ENCODE measurements around the gene ALKBH2. TPM values are rescaled to one million over a fixed set of nuclear protein-coding genes. Genes with fewer than 3 reads are reported as not detected.
A peak's percentile ranks its signal among the peaks of the same experiment; 100 is the strongest.
"Not testable (repeated sequence)": the region's sequence is repeated elsewhere in the genome, so short reads cannot be mapped to it uniquely, and the experiment has no call there.

Gene ALKBH2
- total RNA-seq, 2 donors from 2014 or later, result 3.9 to 8.5 TPM

DNA sequence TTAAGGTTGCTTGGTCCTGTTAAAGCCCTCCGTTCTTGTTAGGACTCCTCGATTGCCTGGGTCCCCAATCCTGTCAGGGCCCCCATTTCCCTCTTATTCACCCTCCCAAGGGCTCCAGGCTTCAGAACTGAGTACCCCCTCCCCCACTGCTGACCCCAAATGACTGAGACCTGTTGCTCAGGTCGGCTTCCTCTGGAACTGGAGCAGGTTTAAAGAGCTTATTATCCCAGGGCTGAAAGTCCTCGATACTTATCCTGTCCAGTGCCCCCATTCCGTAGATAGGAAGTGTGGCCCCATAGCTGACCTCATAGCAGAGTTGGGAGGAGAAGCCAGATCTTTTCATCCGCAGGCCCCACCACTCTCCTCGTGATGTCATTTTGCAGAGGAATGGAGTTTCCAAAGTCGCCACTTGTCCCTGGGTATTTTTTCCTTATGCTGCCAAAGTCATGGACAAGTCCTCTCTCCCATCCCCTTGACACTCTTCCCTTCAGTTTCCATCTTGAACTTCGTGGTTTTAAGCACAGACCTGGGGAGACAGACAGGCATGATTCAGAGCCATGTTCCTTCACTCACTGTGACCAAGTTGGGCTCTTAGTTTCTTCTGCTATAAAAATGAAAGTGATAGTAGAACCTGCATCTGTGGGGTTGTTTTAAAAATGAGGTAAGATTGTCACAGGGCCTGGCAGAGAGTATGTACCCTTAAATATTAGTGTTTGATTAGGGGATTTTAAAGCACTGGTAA, 39.7 kb downstream of the ALKBH2 start:
- peak overlapping the region; percentile 85 to 92 for H3K27ac ChIP-seq
- no peak for DNase-seq (ENCODE audit: low spot score)
- peaks cover 0 to 21% of the 10 kb centered on the region in 2 donors for H3K4me1 ChIP-seq
- peaks cover 10% of the 10 kb centered on the region for H3K36me3 ChIP-seq
- H3K9me3 ChIP-seq, result no peaks in the 10 kb centered on the region
- TF ChIP-seq, protein P1, sequence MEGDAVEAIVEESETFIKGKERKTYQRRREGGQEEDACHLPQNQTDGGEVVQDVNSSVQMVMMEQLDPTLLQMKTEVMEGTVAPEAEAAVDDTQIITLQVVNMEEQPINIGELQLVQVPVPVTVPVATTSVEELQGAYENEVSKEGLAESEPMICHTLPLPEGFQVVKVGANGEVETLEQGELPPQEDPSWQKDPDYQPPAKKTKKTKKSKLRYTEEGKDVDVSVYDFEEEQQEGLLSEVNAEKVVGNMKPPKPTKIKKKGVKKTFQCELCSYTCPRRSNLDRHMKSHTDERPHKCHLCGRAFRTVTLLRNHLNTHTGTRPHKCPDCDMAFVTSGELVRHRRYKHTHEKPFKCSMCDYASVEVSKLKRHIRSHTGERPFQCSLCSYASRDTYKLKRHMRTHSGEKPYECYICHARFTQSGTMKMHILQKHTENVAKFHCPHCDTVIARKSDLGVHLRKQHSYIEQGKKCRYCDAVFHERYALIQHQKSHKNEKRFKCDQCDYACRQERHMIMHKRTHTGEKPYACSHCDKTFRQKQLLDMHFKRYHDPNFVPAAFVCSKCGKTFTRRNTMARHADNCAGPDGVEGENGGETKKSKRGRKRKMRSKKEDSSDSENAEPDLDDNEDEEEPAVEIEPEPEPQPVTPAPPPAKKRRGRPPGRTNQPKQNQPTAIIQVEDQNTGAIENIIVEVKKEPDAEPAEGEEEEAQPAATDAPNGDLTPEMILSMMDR (IDR thresholded peaks at IDR 0.05), result no peak
- peak overlapping the region; percentile 86 to 97 for H3K4me3 ChIP-seq
- H3K27me3 ChIP-seq, result no peaks in the 10 kb centered on the region

DNA sequence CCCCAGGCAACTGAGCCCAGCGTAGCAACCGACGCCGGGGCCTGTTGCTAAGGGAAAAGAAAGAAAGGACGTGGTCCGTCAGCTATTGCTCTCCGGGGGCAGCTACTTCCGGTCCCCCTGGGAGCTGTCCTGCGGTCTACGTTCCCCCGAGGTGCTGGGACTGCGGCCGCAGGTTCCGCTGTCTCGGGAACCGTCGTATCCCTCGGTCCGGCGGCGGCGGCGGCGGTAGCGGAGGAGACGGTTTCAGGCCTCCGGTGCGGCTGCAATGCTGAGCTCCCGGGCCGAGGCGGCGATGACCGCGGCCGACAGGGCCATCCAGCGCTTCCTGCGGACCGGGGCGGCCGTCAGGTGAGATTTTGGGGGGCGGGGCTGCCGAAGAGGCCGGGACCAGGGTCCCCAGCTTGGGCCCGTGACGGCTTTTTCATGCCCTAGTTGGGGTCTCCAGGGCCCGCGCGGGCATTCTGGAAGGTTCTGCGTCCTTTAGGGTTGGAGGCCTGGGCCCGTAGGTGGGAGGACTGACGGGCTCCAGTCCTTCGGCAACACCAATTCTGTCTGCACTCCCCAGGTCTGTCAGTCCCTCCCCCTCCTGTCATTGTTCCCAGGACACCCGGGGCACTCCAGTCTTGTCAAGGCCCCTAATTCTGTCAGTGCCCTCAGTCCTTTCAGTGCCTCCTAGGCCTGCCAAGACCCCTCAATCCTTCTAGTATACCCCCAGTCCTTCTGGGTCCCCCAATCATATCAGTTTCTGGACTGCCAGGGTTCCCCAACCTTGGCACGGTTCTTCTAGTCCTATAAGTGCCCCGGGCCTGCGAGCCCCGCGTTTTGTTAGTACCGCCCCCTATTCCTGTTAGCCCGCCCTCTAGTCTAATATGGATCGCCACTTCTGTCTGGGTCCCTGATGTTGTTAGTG, 40.6 kb downstream of the ALKBH2 start, which contains the start of gene USP30:
Gene USP30 (plus strand): TSS at position 163 of the 910 bp plus-strand sequence. CDS start 103 bp downstream, at position 266.
- Histone ChIP-seq H3K27me3 (no peaks in the 10 kb centered on the region), H3K4me3 (peak within 1 kb of the TSS; percentile 86 to 97), H3K9me3 (no peaks in the 10 kb centered on the region), H3K4me1 (peaks cover 0 to 21% of the 10 kb centered on the region in 2 donors), H3K27ac (peak within 1 kb of the TSS; percentile 85 to 92), H3K36me3 (peaks cover 3% of the 10 kb centered on the region)
- TF ChIP-seq, protein P1 (IDR thresholded peaks at IDR 0.05), result no peak
- DNase-seq (ENCODE audit: low spot score), result peak; percentile 87

DNA sequence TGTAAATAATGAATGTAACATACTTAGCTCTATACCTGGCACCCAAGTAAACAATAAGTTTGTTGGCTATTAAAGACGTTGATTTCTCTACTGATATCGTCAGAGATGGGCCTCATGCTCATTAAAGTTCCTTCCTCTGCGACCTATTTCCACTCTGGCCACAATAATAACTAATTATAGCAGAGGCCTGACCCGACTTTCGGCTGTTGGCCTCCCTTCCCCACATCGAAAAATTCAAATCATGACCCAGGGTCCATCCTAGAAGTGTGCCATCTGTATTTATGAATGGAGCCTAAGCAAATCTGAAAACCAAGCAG, 41.2 kb downstream of the ALKBH2 start:
- Histone ChIP-seq H3K4me1 (peaks cover 0 to 21% of the 10 kb centered on the region in 2 donors), H3K27me3 (no peaks in the 10 kb centered on the region), H3K27ac (peak overlapping the region; percentile 85 to 92), H3K9me3 (no peaks in the 10 kb centered on the region), H3K4me3 (peak overlapping the region; percentile 86 to 97), H3K36me3 (no peaks in the 10 kb centered on the region)
- no peak for DNase-seq (ENCODE audit: low spot score)
- TF ChIP-seq, protein P1 (IDR thresholded peaks at IDR 0.05), result no peak

DNA sequence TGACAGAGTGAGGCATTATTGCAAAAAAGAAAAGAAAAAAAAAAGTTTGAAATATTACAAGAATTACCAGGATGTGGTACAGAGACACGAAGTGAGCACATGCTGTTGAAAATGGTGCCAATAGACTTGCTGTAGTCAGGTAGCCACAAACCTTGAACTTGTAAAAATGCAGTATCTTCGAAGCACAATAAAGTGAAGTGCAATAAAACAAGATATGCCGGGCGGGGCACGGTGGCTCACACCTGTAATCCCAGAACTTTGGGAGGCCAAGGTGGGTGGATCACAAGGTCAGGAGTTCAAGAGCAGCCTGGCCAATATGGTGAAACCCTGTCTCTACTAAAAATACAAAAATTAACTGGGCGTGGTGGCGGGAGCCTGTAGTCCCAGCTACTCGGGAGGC, 43.5 kb downstream of the ALKBH2 start:
- not testable (repeated sequence) for DNase-seq (ENCODE audit: low spot score)

DNA sequence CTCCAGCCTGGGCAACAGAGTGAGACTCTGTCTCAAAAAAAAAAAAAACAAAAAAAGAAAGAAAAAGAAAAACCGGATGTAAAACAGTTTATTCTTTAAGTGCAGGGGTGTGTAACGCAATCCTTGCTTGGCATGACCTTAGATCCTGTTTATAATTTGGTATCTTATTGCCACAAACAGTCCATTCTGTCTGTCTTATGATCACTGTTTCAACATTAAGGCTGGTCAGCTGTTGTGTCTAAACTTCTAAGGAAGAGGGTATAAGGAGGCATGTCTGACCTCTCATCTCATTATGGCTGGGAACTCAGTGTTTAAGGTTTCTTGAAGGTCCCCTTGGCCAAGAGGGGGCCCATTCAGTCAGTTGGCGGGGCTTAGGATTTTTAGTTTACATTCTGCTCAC, 44.6 kb downstream of the ALKBH2 start:
- H3K4me1 ChIP-seq, result peaks cover 0 to 15% of the 10 kb centered on the region in 2 donors
- H3K9me3 ChIP-seq; H3K27ac ChIP-seq; H3K4me3 ChIP-seq; H3K27me3 ChIP-seq; H3K36me3 ChIP-seq; DNase-seq (ENCODE audit: low spot score): not testable (repeated sequence)

More for the DNA sequence above, 43.5 kb downstream of the ALKBH2 start:
- H3K4me1 ChIP-seq, result peaks cover 0 to 21% of the 10 kb centered on the region in 2 donors
- H3K27me3 ChIP-seq, H3K4me3 ChIP-seq, H3K9me3 ChIP-seq, H3K36me3 ChIP-seq, H3K27ac ChIP-seq: not testable (repeated sequence)

- TF ChIP-seq, protein P1 (IDR thresholded peaks at IDR 0.05), result no peak
Measured at GRCh38 chr12:109047081-109047805, 46.0 kb downstream of the ALKBH2 start.

More at GRCh38 chr12:109047081-109047805, 46.0 kb downstream of the ALKBH2 start:
- DNase-seq (ENCODE audit: low spot score), result no peak
- Histone ChIP-seq H3K4me1 (peaks cover 0 to 6% of the 10 kb centered on the region in 2 donors), H3K36me3 (no peaks in the 10 kb centered on the region), H3K27ac (no peak overlapping the region), H3K9me3 (no peaks in the 10 kb centered on the region), H3K4me3 (no peak overlapping the region), H3K27me3 (no peaks in the 10 kb centered on the region)

Measured in right atrium auricular region (tissue), 2 donors.